ENCODE results near the gene LRRC9.
"Not testable (repeated sequence)": the region's sequence is repeated elsewhere in the genome, so short reads cannot be mapped to it uniquely, and the experiment has no call there.

Gene LRRC9

DNA sequence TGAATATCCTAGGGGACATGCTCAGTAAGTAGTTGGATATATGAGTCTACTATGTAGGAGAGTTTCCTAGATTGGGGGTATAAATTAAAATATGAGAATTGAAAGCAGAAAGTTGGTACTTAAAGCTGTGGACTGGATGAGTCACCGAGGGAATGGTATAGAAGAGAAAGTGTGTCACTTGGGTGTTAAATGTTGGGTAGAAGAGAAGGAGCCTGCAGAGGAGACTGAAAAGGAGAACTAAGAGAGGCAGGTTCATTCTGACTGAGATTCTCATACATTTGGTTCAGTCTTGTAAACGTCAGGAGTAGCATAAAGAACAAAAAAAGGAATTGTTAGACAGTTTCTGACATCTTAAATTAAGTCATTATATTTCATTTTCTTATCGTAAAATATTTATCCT lies 19.9 kb downstream of the LRRC9 start:
- Histone ChIP-seq H3K4me1 (ENCODE audit: control insufficient read depth, insufficient read depth, low read length) (no peaks in the 10 kb centered on the region), H3K27ac (ENCODE audit: extremely low read depth, low read depth, low read length) (no peak overlapping the region), H3K9me3 (ENCODE audit: control insufficient read depth, insufficient read depth, low read depth, low read length) (no peaks in the 10 kb centered on the region), H3K4me3 (ENCODE audit: low read depth, low read length) (no peak overlapping the region), H3K36me3 (ENCODE audit: control insufficient read depth in 2 of 2, insufficient read depth in 1 of 2, low read length in 2 of 2) (no peaks in the 10 kb centered on the region)
- ChIA-PET POLR2A (no interaction called here), CTCF (no interaction called here)
- no peak for TF ChIP-seq YY1 (tag by site-specific recombination; IDR thresholded peaks at IDR 0.05)
- TF ChIP-seq AEBP2 (tag by site-specific recombination; IDR thresholded peaks at IDR 0.05; ENCODE audit: borderline replicate concordance) = no peak
- no peak for TF ChIP-seq ZNF37A (tag by site-specific recombination; IDR thresholded peaks at IDR 0.05)
- TF ChIP-seq ZNF10 (tag by site-specific recombination; IDR thresholded peaks at IDR 0.05) = no peak
- TF ChIP-seq WT1 (tag by site-specific recombination; IDR thresholded peaks at IDR 0.05) = no peak
- no peak for TF ChIP-seq ZNF596 (tag by site-specific recombination; IDR thresholded peaks at IDR 0.05)
- no peak for TF ChIP-seq GLI4 (tag by site-specific recombination; IDR thresholded peaks at IDR 0.05)
- no peak for TF ChIP-seq ZNF529 (tag by site-specific recombination; IDR thresholded peaks at IDR 0.05; ENCODE audit: insufficient replicate concordance)
- TF ChIP-seq GLIS1 (tag by site-specific recombination; IDR thresholded peaks at IDR 0.05) = no peak
- no peak for TF ChIP-seq ZBTB1 (tag by site-specific recombination; IDR thresholded peaks at IDR 0.05)
- no peak for TF ChIP-seq ZNF223 (tag by site-specific recombination; IDR thresholded peaks at IDR 0.05)
- no peak for TF ChIP-seq RBAK (tag by site-specific recombination; IDR thresholded peaks at IDR 0.05)
- no peak for TF ChIP-seq ZNF292 (tag by site-specific recombination; IDR thresholded peaks at IDR 0.05; ENCODE audit: borderline replicate concordance, low read depth)
- no peak for TF ChIP-seq ZNF155 (tag by site-specific recombination; IDR thresholded peaks at IDR 0.05)
- TF ChIP-seq ZNF777 (tag by site-specific recombination; IDR thresholded peaks at IDR 0.05; ENCODE audit: borderline replicate concordance) = no peak

- H3K27ac ChIP-seq (ENCODE audit: extremely low read depth, low read depth, low read length); H3K4me3 ChIP-seq (ENCODE audit: low read depth, low read length); CTCF ChIA-PET; H3K9me3 ChIP-seq (ENCODE audit: control insufficient read depth, insufficient read depth, low read depth, low read length); H3K4me1 ChIP-seq (ENCODE audit: control insufficient read depth, insufficient read depth, low read length); H3K36me3 ChIP-seq (ENCODE audit: control insufficient read depth in 2 of 2, insufficient read depth in 1 of 2, low read length in 2 of 2); POLR2A ChIA-PET: not testable (repeated sequence)
Observed at GRCh38 chr14:59942296-59942862, 22.4 kb downstream of the LRRC9 start.

DNA sequence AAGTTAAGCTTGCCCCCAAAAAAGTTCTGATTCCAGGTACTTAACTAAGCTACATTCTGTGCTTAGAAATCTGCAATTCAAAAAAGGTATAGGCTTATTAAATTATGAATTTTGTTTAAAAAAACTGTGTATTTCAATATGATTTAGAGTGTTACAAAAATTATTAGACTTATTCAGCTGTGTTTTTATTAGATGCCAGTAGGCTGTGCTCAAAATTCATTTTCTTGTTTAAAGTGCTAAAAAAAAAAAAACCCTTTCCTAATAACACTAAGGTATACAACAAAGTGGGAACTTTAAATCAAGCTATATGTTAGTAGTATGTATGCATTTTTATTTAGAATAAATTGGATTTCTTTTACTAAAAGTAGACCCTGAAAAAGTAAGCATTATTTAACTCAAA lies 25.0 kb downstream of the LRRC9 start:
- no peaks in the 10 kb centered on the region for H3K9me3 ChIP-seq (ENCODE audit: control insufficient read depth, insufficient read depth, low read depth, low read length)
- ChIA-PET CTCF (interaction anchor here (0.5 to 0.9 kb wide), 3 partner anchors 21 to 270 kb away, joined by 3 to 4 read pairs (median 3); no protein-coding TSS in a partner anchor), POLR2A (interaction anchor here (0.7 kb wide), 1 partner anchor 220 kb away, joined by 3 read pairs; no protein-coding TSS in a partner anchor)
- H3K27ac ChIP-seq (ENCODE audit: extremely low read depth, low read depth, low read length) = no peak overlapping the region
- H3K36me3 ChIP-seq (ENCODE audit: control insufficient read depth in 2 of 2, insufficient read depth in 1 of 2, low read length in 2 of 2) = no peaks in the 10 kb centered on the region
- no peak overlapping the region for H3K4me3 ChIP-seq (ENCODE audit: low read depth, low read length)
- H3K4me1 ChIP-seq (ENCODE audit: control insufficient read depth, insufficient read depth, low read length) = no peaks in the 10 kb centered on the region
- TF ChIP-seq, protein P1, sequence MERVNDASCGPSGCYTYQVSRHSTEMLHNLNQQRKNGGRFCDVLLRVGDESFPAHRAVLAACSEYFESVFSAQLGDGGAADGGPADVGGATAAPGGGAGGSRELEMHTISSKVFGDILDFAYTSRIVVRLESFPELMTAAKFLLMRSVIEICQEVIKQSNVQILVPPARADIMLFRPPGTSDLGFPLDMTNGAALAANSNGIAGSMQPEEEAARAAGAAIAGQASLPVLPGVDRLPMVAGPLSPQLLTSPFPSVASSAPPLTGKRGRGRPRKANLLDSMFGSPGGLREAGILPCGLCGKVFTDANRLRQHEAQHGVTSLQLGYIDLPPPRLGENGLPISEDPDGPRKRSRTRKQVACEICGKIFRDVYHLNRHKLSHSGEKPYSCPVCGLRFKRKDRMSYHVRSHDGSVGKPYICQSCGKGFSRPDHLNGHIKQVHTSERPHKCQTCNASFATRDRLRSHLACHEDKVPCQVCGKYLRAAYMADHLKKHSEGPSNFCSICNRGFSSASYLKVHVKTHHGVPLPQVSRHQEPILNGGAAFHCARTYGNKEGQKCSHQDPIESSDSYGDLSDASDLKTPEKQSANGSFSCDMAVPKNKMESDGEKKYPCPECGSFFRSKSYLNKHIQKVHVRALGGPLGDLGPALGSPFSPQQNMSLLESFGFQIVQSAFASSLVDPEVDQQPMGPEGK (tag by site-specific recombination; IDR thresholded peaks at IDR 0.05) = no peak
- TF ChIP-seq ZNF677 (tag by site-specific recombination; IDR thresholded peaks at IDR 0.05) (no peak), HIC1 (tag by site-specific recombination; IDR thresholded peaks at IDR 0.05) (no peak), ZNF354C (tag by site-specific recombination; IDR thresholded peaks at IDR 0.05; ENCODE audit: borderline replicate concordance, low read depth) (no peak), ZNF792 (tag by site-specific recombination; IDR thresholded peaks at IDR 0.05) (no peak), ZNF394 (tag by site-specific recombination; IDR thresholded peaks at IDR 0.05; ENCODE audit: borderline replicate concordance) (no peak), YY2 (tag by site-specific recombination; IDR thresholded peaks at IDR 0.05) (no peak), ZNF324 (tag by site-specific recombination; IDR thresholded peaks at IDR 0.05) (no peak)
- TF ChIP-seq, protein P2, sequence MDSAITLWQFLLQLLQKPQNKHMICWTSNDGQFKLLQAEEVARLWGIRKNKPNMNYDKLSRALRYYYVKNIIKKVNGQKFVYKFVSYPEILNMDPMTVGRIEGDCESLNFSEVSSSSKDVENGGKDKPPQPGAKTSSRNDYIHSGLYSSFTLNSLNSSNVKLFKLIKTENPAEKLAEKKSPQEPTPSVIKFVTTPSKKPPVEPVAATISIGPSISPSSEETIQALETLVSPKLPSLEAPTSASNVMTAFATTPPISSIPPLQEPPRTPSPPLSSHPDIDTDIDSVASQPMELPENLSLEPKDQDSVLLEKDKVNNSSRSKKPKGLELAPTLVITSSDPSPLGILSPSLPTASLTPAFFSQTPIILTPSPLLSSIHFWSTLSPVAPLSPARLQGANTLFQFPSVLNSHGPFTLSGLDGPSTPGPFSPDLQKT (IDR thresholded peaks at IDR 0.05; ENCODE audit: borderline replicate concordance, low read depth, low read length) = no peak
- TF ChIP-seq, protein P3, sequence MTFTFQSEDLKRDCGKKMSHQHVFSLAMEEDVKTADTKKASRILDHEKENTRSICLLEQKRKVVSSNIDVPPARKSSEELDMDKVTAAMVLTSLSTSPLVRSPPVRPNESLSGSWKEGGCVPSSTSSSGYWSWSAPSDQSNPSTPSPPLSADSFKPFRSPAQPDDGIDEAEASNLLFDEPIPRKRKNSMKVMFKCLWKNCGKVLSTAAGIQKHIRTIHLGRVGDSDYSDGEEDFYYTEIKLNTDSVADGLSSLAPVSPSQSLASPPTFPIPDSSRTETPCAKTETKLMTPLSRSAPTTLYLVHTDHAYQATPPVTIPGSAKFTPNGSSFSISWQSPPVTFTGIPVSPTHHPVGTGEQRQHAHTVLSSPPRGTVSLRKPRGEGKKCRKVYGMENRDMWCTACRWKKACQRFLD (tag by site-specific recombination; IDR thresholded peaks at IDR 0.05) = no peak
